ENCODE results near the gene HLA-DPA1. TPM values are rescaled to one million over a fixed set of nuclear protein-coding genes. Genes with fewer than 3 reads are reported as not detected.

Gene HLA-DPA1
- total and polyA plus RNA-seq, 2 donors (not counting 1 experiment from before 2014, with no cell fraction given), result 702 to 2,256 TPM

GRCh38 chr6:33105386-33105785 lies 31.9 kb upstream of the HLA-DPA1 start:
- Histone ChIP-seq H3K79me2 (ENCODE audit: control insufficient read depth, insufficient read depth, low read length) (no peaks in the 10 kb centered on the region), H2AFZ (ENCODE audit: insufficient read depth, low read depth, low read length, poor library complexity, severe bottlenecking) (no peak overlapping the region), H3K9me3 (ENCODE audit: control extremely low read depth in 1 of 3, control insufficient read depth in 2 of 3, insufficient read depth in 1 of 3, low read length in 2 of 3) (peaks cover 0 to 15% (median 6%) of the 10 kb centered on the region in 3 donors), H3K27ac (ENCODE audit: low read length in 2 of 2) (no peak overlapping the region), H3K9ac (ENCODE audit: low read length) (no peak overlapping the region), H3K4me1 (ENCODE audit: control insufficient read depth in 2 of 2, insufficient read depth in 2 of 2, low read length in 2 of 2) (peaks cover 0 to 5% of the 10 kb centered on the region in 2 donors), H4K20me1 (ENCODE audit: control insufficient read depth, insufficient read depth, low read length, poor library complexity, severe bottlenecking) (no peaks in the 10 kb centered on the region), H3K4me2 (replicated peaks; ENCODE audit: low read depth, low read length, poor library complexity, severe bottlenecking) (no peak overlapping the region), H3K36me3 (replicated peaks in 1 of 2; ENCODE audit: control extremely low read depth in 1 of 2, control insufficient read depth in 1 of 2, extremely low read depth in 1 of 2, insufficient read depth in 2 of 2, low read length in 1 of 2) (no peaks in the 10 kb centered on the region), H3K4me3 (ENCODE audit: control extremely low read depth in 1 of 5, extremely low read depth in 1 of 5, insufficient read depth in 1 of 5, low read depth in 2 of 5, low read length in 4 of 5) (no peak overlapping the region), H3K27me3 (replicated peaks in 1 of 4; ENCODE audit: control extremely low read depth in 1 of 4, control insufficient read depth in 3 of 4, insufficient read depth in 4 of 4, low read length in 3 of 4) (no peaks in the 10 kb centered on the region)
- Mint-ChIP-seq H3K27me3 (peaks cover 10% of the 10 kb centered on the region), H3K4me1 (peaks cover 6% of the 10 kb centered on the region), H3K9me3 (ENCODE audit: insufficient read depth) (peaks cover 21% of the 10 kb centered on the region), H3K27ac (no peak overlapping the region), H3K4me3 (no peak overlapping the region)
- no peak for ATAC-seq (ENCODE audit: low read depth)
- ChIA-PET CTCF (no interaction called here), POLR2A (no interaction called here)
- intact Hi-C loops (cut with micrococcal nuclease), result no loop called here
- 98% methylated on average over 3 of the region's 3 CpGs for WGBS (ENCODE audit: insufficient coverage)
- TF ChIP-seq CTCF (IDR thresholded peaks at IDR 0.05) (no peak), EZH2 (IDR thresholded peaks at IDR 0.05; ENCODE audit: borderline replicate concordance, insufficient read depth, low read depth, low read length, poor library complexity, severe bottlenecking) (no peak)
- no peak for DNase-seq

DNA sequence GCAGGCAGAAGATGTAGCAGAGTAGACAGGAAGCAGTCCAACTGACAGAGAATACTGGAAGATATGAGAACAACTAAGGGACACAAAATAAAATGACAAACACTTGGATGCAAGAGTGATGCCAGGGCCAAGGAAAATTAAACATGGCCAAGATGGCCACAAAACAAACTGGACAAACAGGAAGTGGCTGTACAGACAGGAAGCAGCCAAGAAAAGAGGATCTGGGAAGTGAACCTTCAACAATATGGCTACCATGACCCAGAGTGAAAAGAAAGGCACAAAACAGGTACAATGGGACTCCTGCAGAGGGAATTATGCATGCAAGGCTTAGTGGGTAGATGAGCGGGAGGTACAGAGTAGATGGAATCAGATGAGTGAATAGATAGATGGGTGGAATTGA lies 31.4 kb upstream of the HLA-DPA1 start:
- no peak overlapping the region for H3K4me3 Mint-ChIP-seq
- no peak overlapping the region for H3K27ac Mint-ChIP-seq
- no peaks in the 10 kb centered on the region for H4K20me1 ChIP-seq (ENCODE audit: control insufficient read depth, insufficient read depth, low read length, poor library complexity, severe bottlenecking)
- peaks cover 10% of the 10 kb centered on the region for H3K27me3 Mint-ChIP-seq
- ChIA-PET CTCF (no interaction called here), POLR2A (no interaction called here)
- 100% methylated on average over 1 of the region's 1 CpG for WGBS (ENCODE audit: insufficient coverage)
- TF ChIP-seq CTCF (IDR thresholded peaks at IDR 0.05), result no peak
- no peak for TF ChIP-seq EZH2 (IDR thresholded peaks at IDR 0.05; ENCODE audit: borderline replicate concordance, insufficient read depth, low read depth, low read length, poor library complexity, severe bottlenecking)
- intact Hi-C loops (cut with micrococcal nuclease), result no loop called here
- H3K27ac ChIP-seq (ENCODE audit: low read length in 2 of 2), result no peak overlapping the region
- no peaks in the 10 kb centered on the region for H3K79me2 ChIP-seq (ENCODE audit: control insufficient read depth, insufficient read depth, low read length)
- no peak overlapping the region for H3K4me2 ChIP-seq (replicated peaks; ENCODE audit: low read depth, low read length, poor library complexity, severe bottlenecking)
- no peaks in the 10 kb centered on the region for H3K27me3 ChIP-seq (replicated peaks in 1 of 4; ENCODE audit: control extremely low read depth in 1 of 4, control insufficient read depth in 3 of 4, insufficient read depth in 4 of 4, low read length in 3 of 4)
- H3K4me1 Mint-ChIP-seq, result peaks cover 6% of the 10 kb centered on the region
- peaks cover 0 to 5% of the 10 kb centered on the region in 2 donors for H3K4me1 ChIP-seq (ENCODE audit: control insufficient read depth in 2 of 2, insufficient read depth in 2 of 2, low read length in 2 of 2)
- ATAC-seq (ENCODE audit: low read depth) (no peak), DNase-seq (no peak)
- H3K9ac ChIP-seq (ENCODE audit: low read length), result no peak overlapping the region
- H2AFZ ChIP-seq (ENCODE audit: insufficient read depth, low read depth, low read length, poor library complexity, severe bottlenecking), result no peak overlapping the region
- peaks cover 24% of the 10 kb centered on the region for H3K9me3 Mint-ChIP-seq (ENCODE audit: insufficient read depth)
- H3K4me3 ChIP-seq (ENCODE audit: control extremely low read depth in 1 of 5, extremely low read depth in 1 of 5, insufficient read depth in 1 of 5, low read depth in 2 of 5, low read length in 4 of 5), result no peak overlapping the region
- no peaks in the 10 kb centered on the region for H3K36me3 ChIP-seq (replicated peaks in 1 of 2; ENCODE audit: control extremely low read depth in 1 of 2, control insufficient read depth in 1 of 2, extremely low read depth in 1 of 2, insufficient read depth in 2 of 2, low read length in 1 of 2)
- H3K9me3 ChIP-seq (ENCODE audit: control extremely low read depth in 1 of 3, control insufficient read depth in 2 of 3, insufficient read depth in 1 of 3, low read length in 2 of 3), result peaks cover 3 to 18% (median 6%) of the 10 kb centered on the region in 3 donors
